ENCODE results near the gene PMVK. TPM values are rescaled to one million over a fixed set of nuclear protein-coding genes. Genes with fewer than 3 reads are reported as not detected.
A peak's percentile ranks its signal among the peaks of the same experiment; 100 is the strongest.

PMVK gene
- total RNA-seq = 10 to 100 TPM; 17.0 to 30.5 (median 22.3) TPM
- polyA plus RNA-seq = 10 to 100 TPM; 23.3 to 35.6 (median 30.5) TPM
- long read RNA-seq, donor 1, transcript PMVK-201 (5 exons, 1,280 nt) = major isoform, 33 of 37 reads
- long read RNA-seq, donor 1, partial matches to known transcripts = 3 of 37 reads
- long read RNA-seq, donor 1, other reads (novel, unspliced or antisense) = 1 of 37 reads
- long read RNA-seq, donor 2, transcript PMVK-201 (5 exons, 1,280 nt) = major isoform, 59 of 60 reads
- long read RNA-seq, donor 2, partial matches to known transcripts = 0 of 60 reads
- long read RNA-seq, donor 2, other reads (novel, unspliced or antisense) = 1 of 60 reads

DNA sequence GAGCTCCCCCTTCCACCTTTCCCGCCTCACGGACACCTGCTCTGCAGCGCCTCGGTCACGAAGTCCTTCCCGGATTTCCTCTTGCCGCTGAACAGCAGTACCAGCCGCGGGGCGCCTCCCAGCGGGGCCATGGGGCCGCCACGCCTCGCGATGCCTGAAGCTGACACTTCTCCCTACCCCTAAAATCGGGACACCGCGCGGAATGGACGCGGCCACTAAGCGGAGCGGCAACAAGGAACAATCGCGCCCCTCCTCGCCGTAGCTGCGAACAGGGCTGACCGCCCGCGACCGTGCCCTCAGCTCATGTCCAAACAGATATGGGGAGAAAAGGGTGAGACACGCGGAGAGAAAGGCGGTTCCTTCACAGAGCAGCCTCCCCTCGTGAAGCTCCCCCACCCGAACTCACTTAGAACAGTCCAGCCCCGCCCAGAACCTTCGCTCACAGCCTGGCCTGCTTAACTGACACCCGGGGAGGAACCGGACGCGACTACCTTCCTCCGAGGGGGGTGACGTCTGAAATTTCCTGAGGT, at the start of gene PMVK:
TSS of gene PMVK (minus strand) at position 165 of the 530 bp plus-strand sequence. CDS start at position 131, 34 bp downstream.
- no peaks in the 10 kb centered on the region for H3K9me3 ChIP-seq
- intact Hi-C loops (cut with DNase I) = loop anchor here in 1 of 2 donors (10.0 kb wide), 1 partner anchor 372 kb away; the partner anchor contains the start of gene CHRNB2
- peaks cover 4 to 9% of the 10 kb centered on the region in 2 donors for H3K36me3 ChIP-seq (ENCODE audit: insufficient read depth in 1 of 2, low read depth in 1 of 2)
- ATAC-seq (peak; percentile 90 to 94 (median 93)), DNase-seq (peak; percentile 95 to 97)
- WGBS, 3 donors = 0% methylated on average over 44 to 45 of the region's 45 CpGs
- TF ChIP-seq, protein P1, sequence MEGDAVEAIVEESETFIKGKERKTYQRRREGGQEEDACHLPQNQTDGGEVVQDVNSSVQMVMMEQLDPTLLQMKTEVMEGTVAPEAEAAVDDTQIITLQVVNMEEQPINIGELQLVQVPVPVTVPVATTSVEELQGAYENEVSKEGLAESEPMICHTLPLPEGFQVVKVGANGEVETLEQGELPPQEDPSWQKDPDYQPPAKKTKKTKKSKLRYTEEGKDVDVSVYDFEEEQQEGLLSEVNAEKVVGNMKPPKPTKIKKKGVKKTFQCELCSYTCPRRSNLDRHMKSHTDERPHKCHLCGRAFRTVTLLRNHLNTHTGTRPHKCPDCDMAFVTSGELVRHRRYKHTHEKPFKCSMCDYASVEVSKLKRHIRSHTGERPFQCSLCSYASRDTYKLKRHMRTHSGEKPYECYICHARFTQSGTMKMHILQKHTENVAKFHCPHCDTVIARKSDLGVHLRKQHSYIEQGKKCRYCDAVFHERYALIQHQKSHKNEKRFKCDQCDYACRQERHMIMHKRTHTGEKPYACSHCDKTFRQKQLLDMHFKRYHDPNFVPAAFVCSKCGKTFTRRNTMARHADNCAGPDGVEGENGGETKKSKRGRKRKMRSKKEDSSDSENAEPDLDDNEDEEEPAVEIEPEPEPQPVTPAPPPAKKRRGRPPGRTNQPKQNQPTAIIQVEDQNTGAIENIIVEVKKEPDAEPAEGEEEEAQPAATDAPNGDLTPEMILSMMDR (IDR thresholded peaks at IDR 0.05) = peak; percentile 19
- H3K27me3 ChIP-seq (ENCODE audit: insufficient read depth in 3 of 3, low read length in 2 of 3) = no peaks in the 10 kb centered on the region
- H3K4me3 ChIP-seq = peak within 1 kb of the TSS; percentile 76
- H3K27ac ChIP-seq = peak within 1 kb of the TSS; percentile 95
- H3K4me1 ChIP-seq = peaks cover 4% of the 10 kb centered on the region

DNA sequence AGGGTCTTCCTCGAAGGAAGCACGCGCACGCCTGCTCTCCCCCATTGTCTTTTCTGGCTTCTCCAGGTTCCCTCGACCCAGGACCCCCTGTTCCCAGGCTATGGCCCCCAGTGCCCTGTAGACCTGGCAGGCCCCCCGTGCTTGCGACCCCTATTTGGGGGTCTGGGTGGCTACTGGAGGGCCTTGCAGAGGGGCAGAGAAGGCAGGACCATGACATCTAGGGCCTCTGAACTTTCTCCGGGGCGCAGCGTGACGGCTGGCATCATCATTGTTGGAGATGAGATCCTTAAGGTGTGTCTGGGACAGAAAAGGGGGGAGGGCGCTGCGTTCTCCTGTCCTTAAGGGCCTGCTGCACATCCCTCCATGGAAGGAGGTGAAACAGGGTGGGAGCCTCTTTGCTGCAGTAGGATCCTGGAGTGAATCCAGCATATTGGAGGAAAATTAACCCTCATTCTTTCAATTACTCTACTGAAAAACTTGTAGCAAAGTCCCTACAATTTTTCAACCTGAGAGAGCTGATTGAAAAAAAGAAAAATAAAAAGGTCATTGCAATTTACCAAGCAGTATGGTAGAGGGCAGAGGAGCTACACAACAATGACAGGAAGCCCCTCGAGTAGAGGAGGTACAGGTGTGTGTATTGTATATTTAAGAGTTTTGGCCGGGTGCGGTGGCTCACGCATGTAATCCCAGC, 47.4 kb upstream of the PMVK start:
- 13 to 17% (median 16%) methylated on average over 16 to 17 of the region's 17 CpGs for WGBS, 3 donors
- Histone ChIP-seq H3K9me3 (no peaks in the 10 kb centered on the region), H3K4me1 (peaks cover 22% of the 10 kb centered on the region), H3K36me3 (ENCODE audit: insufficient read depth in 1 of 2, low read depth in 1 of 2) (peaks cover 3 to 18% of the 10 kb centered on the region in 2 donors), H3K27me3 (ENCODE audit: insufficient read depth in 3 of 3, low read length in 2 of 3) (no peaks in the 10 kb centered on the region), H3K4me3 (peak overlapping the region; percentile 72), H3K27ac (peak overlapping the region; percentile 75)
- intact Hi-C loops (cut with DNase I) = no loop called here
- TF ChIP-seq, protein P1 (IDR thresholded peaks at IDR 0.05) = no peak
- ATAC-seq (no peak), DNase-seq (peak; percentile 9 to 49)

DNA sequence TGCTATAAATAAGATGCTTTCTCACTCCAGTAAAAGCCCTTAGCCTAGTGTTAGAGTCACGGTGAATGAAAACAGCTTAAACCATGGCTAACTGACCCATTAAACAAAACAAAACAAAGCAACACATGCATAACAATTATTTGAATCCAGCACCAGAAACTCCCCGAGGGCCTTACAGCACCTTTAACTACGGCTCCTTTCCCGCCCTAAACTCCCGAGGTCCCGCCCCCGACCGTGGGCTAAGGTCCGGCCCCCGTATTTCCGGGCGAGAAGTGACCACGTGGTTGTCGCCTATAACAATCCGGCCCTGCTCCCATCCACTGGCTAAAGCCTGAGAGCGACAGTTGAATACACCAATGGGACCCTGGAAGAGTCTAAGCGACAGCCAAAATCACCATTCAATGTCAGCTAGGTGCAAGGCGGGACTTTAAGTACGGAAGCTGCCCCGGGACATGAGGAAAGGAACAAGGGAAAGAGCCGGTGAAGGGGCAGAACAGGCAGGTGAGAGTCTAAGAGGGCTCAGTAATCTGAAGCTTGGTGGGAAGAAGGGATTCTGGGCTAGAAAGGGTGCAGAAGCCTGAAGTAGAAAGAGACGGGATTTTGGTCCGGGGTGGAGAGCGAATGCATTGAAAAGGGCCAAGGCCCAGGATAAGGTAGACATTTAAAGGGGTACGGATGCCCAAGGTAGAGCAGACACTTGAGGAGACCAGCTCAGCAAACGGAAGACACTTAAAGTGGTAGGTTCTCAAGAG, 46.6 kb upstream of the PMVK start, which contains the start of gene FLAD1:
TSS of gene FLAD1 (plus strand) at position 448 of the 752 bp plus-strand sequence. CDS start 351 bp downstream, outside the sequence.
- Histone ChIP-seq H3K27ac (peak within 1 kb of the TSS; percentile 75), H3K9me3 (no peaks in the 10 kb centered on the region), H3K4me1 (peaks cover 17% of the 10 kb centered on the region), H3K4me3 (peak within 1 kb of the TSS; percentile 72), H3K36me3 (ENCODE audit: insufficient read depth in 1 of 2, low read depth in 1 of 2) (peaks cover 3 to 15% of the 10 kb centered on the region in 2 donors), H3K27me3 (ENCODE audit: insufficient read depth in 3 of 3, low read length in 2 of 3) (no peaks in the 10 kb centered on the region)
- TF ChIP-seq, protein P1 (IDR thresholded peaks at IDR 0.05) = no peak
- intact Hi-C loops (cut with DNase I) = no loop called here
- DNase-seq = peak; percentile 92 to 96
- WGBS, 3 donors = 0 to 1% (median 0%) methylated on average over 26 of the region's 26 CpGs
- peak; percentile 99 to 100 (median 100) for ATAC-seq

DNA sequence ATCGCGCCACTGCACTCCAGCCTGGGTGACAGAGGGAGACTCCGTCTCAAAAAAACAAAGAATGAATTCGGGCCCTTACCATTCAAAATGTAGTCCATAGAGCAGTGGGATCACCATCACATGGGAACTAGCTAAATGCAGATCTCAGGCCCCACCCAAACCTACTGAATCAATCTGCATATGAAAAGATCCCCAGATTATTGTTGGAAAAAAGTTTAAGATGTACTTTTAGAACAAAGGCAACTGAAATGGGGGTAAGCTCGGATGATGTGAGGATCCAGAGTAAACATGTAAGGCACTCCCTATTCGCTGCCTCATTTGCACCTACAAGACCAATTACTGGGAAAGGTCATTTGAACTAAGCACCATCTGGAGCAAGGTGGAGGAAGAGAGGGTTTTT, 45.8 kb upstream of the PMVK start:
- Histone ChIP-seq H3K4me1 (peaks cover 17% of the 10 kb centered on the region), H3K9me3 (no peaks in the 10 kb centered on the region), H3K27me3 (ENCODE audit: insufficient read depth in 3 of 3, low read length in 2 of 3) (no peaks in the 10 kb centered on the region), H3K27ac (peak overlapping the region; percentile 32), H3K4me3 (peak overlapping the region; percentile 72), H3K36me3 (ENCODE audit: insufficient read depth in 1 of 2, low read depth in 1 of 2) (peaks cover 3 to 11% of the 10 kb centered on the region in 2 donors)
- no peak for ATAC-seq
- intact Hi-C loops (cut with DNase I) = no loop called here
- 55 to 70% (median 69%) methylated on average over 4 to 6 of the region's 6 CpGs for WGBS, 3 donors
- DNase-seq = no peak
- TF ChIP-seq, protein P1 (IDR thresholded peaks at IDR 0.05) = no peak

Measured in psoas muscle (tissue), 8 donors.